ENCODE measurements around the gene PLAAT2.
"Not testable (repeated sequence)": the region's sequence is repeated elsewhere in the genome, so short reads cannot be mapped to it uniquely, and the experiment has no call there.

PLAAT2 gene

GRCh38 chr11:63531074-63531792, 31.9 kb downstream of the PLAAT2 start:
- peak in 2 of 3 donors; percentile 66 to 81 for DNase-seq
- H3K27me3 ChIP-seq (replicated peaks in 2 of 5; ENCODE audit: control insufficient read depth in 4 of 5, insufficient read depth in 5 of 5, low read length in 4 of 5); H3K36me3 ChIP-seq (ENCODE audit: control insufficient read depth in 4 of 4, insufficient read depth in 4 of 4, low read length in 3 of 4); H3K9me3 ChIP-seq (ENCODE audit: control extremely low read depth in 1 of 5, control insufficient read depth in 4 of 5, insufficient read depth in 2 of 5, low read depth in 1 of 5, low read length in 4 of 5); H3K27ac ChIP-seq (ENCODE audit: insufficient read depth in 1 of 2, low read depth in 1 of 2, low read length in 2 of 2, poor library complexity in 1 of 2, severe bottlenecking in 2 of 2); POLR2A ChIA-PET: not testable (repeated sequence)
- peak overlapping the region in 2 of 7 experiments; percentile 16 to 24 for H3K4me3 ChIP-seq (ENCODE audit: control insufficient read depth in 1 of 7, extremely low read depth in 1 of 7, insufficient read depth in 4 of 7, low read depth in 2 of 7, low read length in 6 of 7)
- WGBS (ENCODE audit: insufficient coverage), result 100% methylated on average over 1 of the region's 6 CpGs
- H3K4me1 ChIP-seq (ENCODE audit: control extremely low read depth in 1 of 4, control insufficient read depth in 4 of 4, insufficient read depth in 4 of 4, low read length in 3 of 4), result peaks cover 11 to 53% (median 29%) of the 10 kb centered on the region in 4 experiments
- CTCF ChIA-PET, result interaction anchor here (0.9 to 3.5 kb wide), 4 partner anchors 21 to 52 kb away, joined by 3 to 10 read pairs (median 3); no protein-coding TSS in a partner anchor

- H3K27ac ChIP-seq (ENCODE audit: insufficient read depth in 1 of 2, low read depth in 1 of 2, low read length in 2 of 2, poor library complexity in 1 of 2, severe bottlenecking in 2 of 2), result no peak overlapping the region
- no peaks in the 10 kb centered on the region for H3K27me3 ChIP-seq (replicated peaks in 2 of 5; ENCODE audit: control insufficient read depth in 4 of 5, insufficient read depth in 5 of 5, low read length in 4 of 5)
- H3K9me3 ChIP-seq (ENCODE audit: control extremely low read depth in 1 of 5, control insufficient read depth in 4 of 5, insufficient read depth in 2 of 5, low read depth in 1 of 5, low read length in 4 of 5), result no peaks in the 10 kb centered on the region
- no peaks in the 10 kb centered on the region for H3K36me3 ChIP-seq (ENCODE audit: control insufficient read depth in 4 of 4, insufficient read depth in 4 of 4, low read length in 3 of 4)
- no peak overlapping the region for H3K4me3 ChIP-seq (ENCODE audit: control insufficient read depth in 1 of 7, extremely low read depth in 1 of 7, insufficient read depth in 4 of 7, low read depth in 2 of 7, low read length in 6 of 7)
- no peak for DNase-seq
- CTCF ChIA-PET, result interaction anchor here (1.0 kb wide), 1 partner anchor 15 kb away, joined by 3 read pairs; no protein-coding TSS in a partner anchor
- POLR2A ChIA-PET, result no interaction called here
- 100% methylated on average over 1 of the region's 2 CpGs for WGBS (ENCODE audit: insufficient coverage)
- H3K4me1 ChIP-seq (ENCODE audit: control extremely low read depth in 1 of 4, control insufficient read depth in 4 of 4, insufficient read depth in 4 of 4, low read length in 3 of 4), result peaks cover 11 to 43% (median 21%) of the 10 kb centered on the region in 4 experiments
Measured at GRCh38 chr11:63530021-63530420, 33.2 kb downstream of the PLAAT2 start.

- POLR2A ChIA-PET, result not testable (repeated sequence)
- WGBS (ENCODE audit: insufficient coverage), result 78% methylated on average over 3 of the region's 6 CpGs
Measured at GRCh38 chr11:63529373-63529772, 33.8 kb downstream of the PLAAT2 start.

GRCh38 chr11:63528729-63529278, 34.4 kb downstream of the PLAAT2 start:
- H3K9me3 ChIP-seq (ENCODE audit: control extremely low read depth in 1 of 5, control insufficient read depth in 4 of 5, insufficient read depth in 2 of 5, low read depth in 1 of 5, low read length in 4 of 5); H3K4me3 ChIP-seq (ENCODE audit: control insufficient read depth in 1 of 7, extremely low read depth in 1 of 7, insufficient read depth in 4 of 7, low read depth in 2 of 7, low read length in 6 of 7); DNase-seq; POLR2A ChIA-PET; H3K36me3 ChIP-seq (ENCODE audit: control insufficient read depth in 4 of 4, insufficient read depth in 4 of 4, low read length in 3 of 4); H3K27ac ChIP-seq (ENCODE audit: insufficient read depth in 1 of 2, low read depth in 1 of 2, low read length in 2 of 2, poor library complexity in 1 of 2, severe bottlenecking in 2 of 2); H3K27me3 ChIP-seq (replicated peaks in 2 of 5; ENCODE audit: control insufficient read depth in 4 of 5, insufficient read depth in 5 of 5, low read length in 4 of 5): not testable (repeated sequence)
- H3K4me1 ChIP-seq (ENCODE audit: control extremely low read depth in 1 of 4, control insufficient read depth in 4 of 4, insufficient read depth in 4 of 4, low read length in 3 of 4), result peaks cover 11 to 38% (median 21%) of the 10 kb centered on the region in 4 experiments
- CTCF ChIA-PET, result interaction anchor here (0.9 kb wide), 2 partner anchors 19 to 21 kb away, joined by 3 to 4 read pairs; no protein-coding TSS in a partner anchor
- WGBS (ENCODE audit: insufficient coverage), result 93% methylated on average over 1 of the region's 3 CpGs

More at GRCh38 chr11:63529373-63529772, 33.8 kb downstream of the PLAAT2 start:
- peaks cover 11 to 43% (median 21%) of the 10 kb centered on the region in 4 experiments for H3K4me1 ChIP-seq (ENCODE audit: control extremely low read depth in 1 of 4, control insufficient read depth in 4 of 4, insufficient read depth in 4 of 4, low read length in 3 of 4)
- CTCF ChIA-PET, result interaction anchor here (0.9 to 1.0 kb wide), 3 partner anchors 14 to 22 kb away, joined by 3 to 4 read pairs (median 3); no protein-coding TSS in a partner anchor
- not testable (repeated sequence) for H3K9me3 ChIP-seq (ENCODE audit: control extremely low read depth in 1 of 5, control insufficient read depth in 4 of 5, insufficient read depth in 2 of 5, low read depth in 1 of 5, low read length in 4 of 5); H3K27me3 ChIP-seq (replicated peaks in 2 of 5; ENCODE audit: control insufficient read depth in 4 of 5, insufficient read depth in 5 of 5, low read length in 4 of 5); DNase-seq; H3K27ac ChIP-seq (ENCODE audit: insufficient read depth in 1 of 2, low read depth in 1 of 2, low read length in 2 of 2, poor library complexity in 1 of 2, severe bottlenecking in 2 of 2); H3K36me3 ChIP-seq (ENCODE audit: control insufficient read depth in 4 of 4, insufficient read depth in 4 of 4, low read length in 3 of 4); H3K4me3 ChIP-seq (ENCODE audit: control insufficient read depth in 1 of 7, extremely low read depth in 1 of 7, insufficient read depth in 4 of 7, low read depth in 2 of 7, low read length in 6 of 7)

- POLR2A ChIA-PET; H3K36me3 ChIP-seq (ENCODE audit: control insufficient read depth in 4 of 4, insufficient read depth in 4 of 4, low read length in 3 of 4); H3K27ac ChIP-seq (ENCODE audit: insufficient read depth in 1 of 2, low read depth in 1 of 2, low read length in 2 of 2, poor library complexity in 1 of 2, severe bottlenecking in 2 of 2); CTCF ChIA-PET; H3K4me3 ChIP-seq (ENCODE audit: control insufficient read depth in 1 of 7, extremely low read depth in 1 of 7, insufficient read depth in 4 of 7, low read depth in 2 of 7, low read length in 6 of 7); DNase-seq; H3K27me3 ChIP-seq (replicated peaks in 2 of 5; ENCODE audit: control insufficient read depth in 4 of 5, insufficient read depth in 5 of 5, low read length in 4 of 5); H3K9me3 ChIP-seq (ENCODE audit: control extremely low read depth in 1 of 5, control insufficient read depth in 4 of 5, insufficient read depth in 2 of 5, low read depth in 1 of 5, low read length in 4 of 5): not testable (repeated sequence)
- H3K4me1 ChIP-seq (ENCODE audit: control extremely low read depth in 1 of 4, control insufficient read depth in 4 of 4, insufficient read depth in 4 of 4, low read length in 3 of 4), result peaks cover 11 to 38% (median 21%) of the 10 kb centered on the region in 4 experiments
- WGBS (ENCODE audit: insufficient coverage), result no CpG with 5 or more reads among the region's 11 CpGs
Measured at GRCh38 chr11:63528156-63528555, 35.0 kb downstream of the PLAAT2 start.

- no peak overlapping the region for H3K4me3 ChIP-seq (ENCODE audit: control insufficient read depth in 1 of 7, extremely low read depth in 1 of 7, insufficient read depth in 4 of 7, low read depth in 2 of 7, low read length in 6 of 7)
- POLR2A ChIA-PET, result interaction anchor here (0.6 kb wide), 1 partner anchor 27 kb away, joined by 3 read pairs; no protein-coding TSS in a partner anchor
- H3K4me1 ChIP-seq (ENCODE audit: control extremely low read depth in 1 of 4, control insufficient read depth in 4 of 4, insufficient read depth in 4 of 4, low read length in 3 of 4), result peaks cover 11 to 35% (median 20%) of the 10 kb centered on the region in 4 experiments
- no peaks in the 10 kb centered on the region for H3K27me3 ChIP-seq (replicated peaks in 2 of 5; ENCODE audit: control insufficient read depth in 4 of 5, insufficient read depth in 5 of 5, low read length in 4 of 5)
- CTCF ChIA-PET, result no interaction called here
- no peak overlapping the region for H3K27ac ChIP-seq (ENCODE audit: insufficient read depth in 1 of 2, low read depth in 1 of 2, low read length in 2 of 2, poor library complexity in 1 of 2, severe bottlenecking in 2 of 2)
- DNase-seq, result no peak
- no peaks in the 10 kb centered on the region for H3K36me3 ChIP-seq (ENCODE audit: control insufficient read depth in 4 of 4, insufficient read depth in 4 of 4, low read length in 3 of 4)
- peaks cover 0 to 4% (median 0%) of the 10 kb centered on the region in 5 experiments for H3K9me3 ChIP-seq (ENCODE audit: control extremely low read depth in 1 of 5, control insufficient read depth in 4 of 5, insufficient read depth in 2 of 5, low read depth in 1 of 5, low read length in 4 of 5)
- WGBS (ENCODE audit: insufficient coverage), result 67% methylated on average over 1 of the region's 2 CpGs
Measured at GRCh38 chr11:63527667-63528066, 35.5 kb downstream of the PLAAT2 start.

- WGBS (ENCODE audit: insufficient coverage), result 100% methylated on average over 1 of the region's 7 CpGs
- DNase-seq, result no peak
- H3K9me3 ChIP-seq (ENCODE audit: control extremely low read depth in 1 of 5, control insufficient read depth in 4 of 5, insufficient read depth in 2 of 5, low read depth in 1 of 5, low read length in 4 of 5), result peaks cover 0 to 8% (median 0%) of the 10 kb centered on the region in 5 experiments
- ChIA-PET POLR2A (no interaction called here), CTCF (interaction anchor here (0.8 to 1.1 kb wide), 3 partner anchors 10 to 44 kb away, joined by 3 read pairs; partner anchors contain the start of gene LGALS12)
- no peaks in the 10 kb centered on the region for H3K27me3 ChIP-seq (replicated peaks in 2 of 5; ENCODE audit: control insufficient read depth in 4 of 5, insufficient read depth in 5 of 5, low read length in 4 of 5)
- no peaks in the 10 kb centered on the region for H3K36me3 ChIP-seq (ENCODE audit: control insufficient read depth in 4 of 4, insufficient read depth in 4 of 4, low read length in 3 of 4)
- no peak overlapping the region for H3K4me3 ChIP-seq (ENCODE audit: control insufficient read depth in 1 of 7, extremely low read depth in 1 of 7, insufficient read depth in 4 of 7, low read depth in 2 of 7, low read length in 6 of 7)
- H3K27ac ChIP-seq (ENCODE audit: insufficient read depth in 1 of 2, low read depth in 1 of 2, low read length in 2 of 2, poor library complexity in 1 of 2, severe bottlenecking in 2 of 2), result no peak overlapping the region
- H3K4me1 ChIP-seq (ENCODE audit: control extremely low read depth in 1 of 4, control insufficient read depth in 4 of 4, insufficient read depth in 4 of 4, low read length in 3 of 4), result peaks cover 0 to 17% (median 11%) of the 10 kb centered on the region in 4 experiments
Measured at GRCh38 chr11:63523151-63523550, 40.0 kb downstream of the PLAAT2 start.
